Body of pancreas (tissue), 4 donors: ENCODE results near the gene EGR4.

Source experiments
- CTCF ChIP-seq, 7 experiments: fragments of 450-650 bp in 4 of 7; fragments of 200-600 bp in 3 of 7; sonication (generic) in 3 of 7; IDR thresholded peaks; one replicate each; pipeline ENCODE4 v1.5.1; 2016 to 2019; ENCODE audit warnings: antibody characterized with exemption in 7 of 7
- POLR2A ChIP-seq, 3 donors: fragments of 450-650 bp; IDR thresholded peaks; one replicate each; pipeline ENCODE4 v1.6.1; 2016; ENCODE audit warnings: antibody characterized with exemption in 3 of 3, mild to moderate bottlenecking in 2 of 3

DNA sequence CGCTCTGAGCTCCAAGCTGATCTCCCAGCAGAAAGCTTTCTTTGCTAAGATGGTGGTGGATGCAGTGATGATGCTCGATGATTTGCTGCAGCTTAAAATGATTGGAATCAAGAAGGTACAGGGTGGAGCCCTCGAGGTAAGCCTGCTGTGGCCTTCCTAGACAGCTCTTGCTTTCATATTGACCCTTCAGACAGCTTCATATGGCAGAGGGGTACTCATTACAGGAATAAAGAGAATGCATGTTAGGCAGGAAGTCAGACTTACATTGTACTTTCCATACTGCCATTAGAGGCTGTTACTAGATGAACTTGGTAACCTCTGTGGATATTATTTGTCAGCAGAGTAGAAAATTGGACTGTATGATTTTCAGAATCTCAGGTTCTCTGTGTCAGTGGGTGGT is 48.8 kb downstream of the EGR4 start:
- TF ChIP-seq CTCF (IDR thresholded peaks at IDR 0.05), result no peak
- TF ChIP-seq POLR2A (IDR thresholded peaks at IDR 0.05), result no peak
